Panc1 (cell line): ENCODE measurements around the gene CNTN5. TPM values are rescaled to one million over a fixed set of nuclear protein-coding genes. Genes with fewer than 3 reads are reported as not detected.

Experiments used
- ATAC-seq: fragments of 200-7000 bp; cut with Tn5 transposase; 2 replicates; pipeline ENCODE4 v1.9.1; 2020; ENCODE audit warnings: mild to moderate bottlenecking, moderate library complexity
- BruUV-seq: library from RNA; stranded (reverse); fragments of 400-500 nt; replicated peaks from 2 replicates; lab custom pipeline; 2021; lab: Mats Ljungman, UMichigan
- CTCF ChIA-PET: fragments of 300-600 bp; sonication (Branson Sonifier 250); formaldehyde crosslinking; loops from one replicate; lab custom pipeline; 2022; ENCODE audit warnings: antibody characterized with exemption; lab: Charles Lee
- POLR2A ChIA-PET: fragments of 300-600 bp; sonication (Branson Sonifier 250); formaldehyde crosslinking; loops from one replicate; lab custom pipeline; 2022; ENCODE audit warnings: antibody characterized with exemption; lab: Charles Lee
- DNase-seq: peaks from one replicate; pipeline ENCODE4 v3.0.0-alpha.2; 2010; ENCODE audit warnings: low read depth, low spot score
- H3K27ac ChIP-seq: 2 replicates; pipeline ENCODE4 v1.5.1; 2011; ENCODE audit warnings: mild to moderate bottlenecking, low read length, inconsistent platforms
- H3K27me3 ChIP-seq: fragments of 200-500 bp; sonication (Bioruptor generic); 2 replicates; pipeline ENCODE4 v1.6.0; 2014; ENCODE audit warnings: low read length, inconsistent platforms; ENCODE audit not compliant: control insufficient read depth, insufficient read depth
- H3K36me3 ChIP-seq: fragments of 200-500 bp; sonication (Bioruptor generic); 2 replicates; pipeline ENCODE4 v1.5.1; 2014; ENCODE audit warnings: inconsistent platforms, mild to moderate bottlenecking, low read length, moderate library complexity; ENCODE audit not compliant: control insufficient read depth, insufficient read depth
- H3K4me1 ChIP-seq: 2 replicates; pipeline ENCODE4 v1.5.1; 2011; ENCODE audit warnings: inconsistent platforms, mild to moderate bottlenecking, low read length, moderate library complexity; ENCODE audit not compliant: control insufficient read depth, insufficient read depth
- H3K4me3 ChIP-seq, 2 experiments: 2 replicates each; pipeline ENCODE4 v1.5.1; 2011 to 2012; ENCODE audit warnings: low read depth in 2 of 2, low read length in 2 of 2, mild to moderate bottlenecking in 2 of 2, inconsistent platforms in 1 of 2, moderate library complexity in 1 of 2
- H3K9me3 ChIP-seq: fragments of 200-500 bp; sonication (Bioruptor generic); 2 replicates; pipeline ENCODE4 v1.5.1; 2014; ENCODE audit warnings: low read depth, mild to moderate bottlenecking, inconsistent platforms, low read length, moderate library complexity; ENCODE audit not compliant: control insufficient read depth, insufficient read depth
- CTCF ChIP-seq: fragments of 450-650 bp; IDR thresholded peaks from 2 replicates; pipeline ENCODE4 v1.5.1; 2017; ENCODE audit warnings: mild to moderate bottlenecking
- POLR2AphosphoS5 ChIP-seq: IDR thresholded peaks from 2 replicates; pipeline ENCODE4 v1.6.1; 2012; ENCODE audit warnings: mild to moderate bottlenecking, low read depth, low read length, moderate library complexity
- REST ChIP-seq, 2 experiments: IDR thresholded peaks; 2 replicates each; pipeline ENCODE4 v1.6.1; 2011 to 2012; ENCODE audit warnings: low read depth in 2 of 2, control low read depth in 1 of 2, low read length in 1 of 2, mild to moderate bottlenecking in 1 of 2, moderate library complexity in 1 of 2; ENCODE audit not compliant: insufficient read depth in 1 of 2
- SIN3A ChIP-seq: IDR thresholded peaks from 2 replicates; pipeline ENCODE4 v1.6.1; 2012; ENCODE audit warnings: low read depth, mild to moderate bottlenecking, low read length, moderate library complexity, borderline replicate concordance; ENCODE audit not compliant: insufficient read depth
- TCF7L2 ChIP-seq: IDR thresholded peaks from 2 replicates; pipeline ENCODE4 v1.6.1; 2011; ENCODE audit warnings: mild to moderate bottlenecking, low read depth, low read length, inconsistent platforms
- in situ Hi-C: cut with HindIII; loops from 2 replicates; pipeline ENCODE4 v1.10.0; 2016; ENCODE audit warnings: low sequenced_read_pairs, low pct_unique_long_range_greater_than_20kb
- intact Hi-C: fragments of 100-400 bp; cut with micrococcal nuclease; formaldehyde crosslinking; loops from one replicate; pipeline ENCODE4 v1.10.0; 2022; ENCODE audit not compliant: unreplicated experiment
- total RNA-seq: library from RNA; stranded (reverse); gene quantifications from one replicate; pipeline ENCODE4 v1.2.1, GENCODE V29; 2021; ENCODE audit not compliant: unreplicated experiment

CNTN5 gene
- total RNA-seq, 1 experiment from 2014 or later = not detected

GRCh38 chr11:100214791-100215190 lies 1194.0 kb downstream of the CNTN5 start:
- no peak overlapping the region for H3K27ac ChIP-seq
- in situ Hi-C loops (no loop called here), intact Hi-C loops (no loop called here)
- H3K9me3 ChIP-seq = no peaks in the 10 kb centered on the region
- no peak overlapping the region for H3K4me3 ChIP-seq
- no peaks in the 10 kb centered on the region for H3K4me1 ChIP-seq
- BruUV-seq = no TSS peak
- DNase-seq (no peak), ATAC-seq (no peak)
- CTCF ChIA-PET = no interaction called here
- no peak for TF ChIP-seq TCF7L2
- no peak for TF ChIP-seq SIN3A
- no peak for TF ChIP-seq POLR2AphosphoS5
- no peak for TF ChIP-seq REST (IDR thresholded peaks at IDR 0.05; ENCODE audit: insufficient read depth in 1 of 2, low read depth in 2 of 2, low read length in 1 of 2)
- TF ChIP-seq CTCF = no peak
- POLR2A ChIA-PET = no interaction called here
- no peaks in the 10 kb centered on the region for H3K27me3 ChIP-seq
- no peaks in the 10 kb centered on the region for H3K36me3 ChIP-seq

GRCh38 chr11:100220801-100221200 lies 1200.1 kb downstream of the CNTN5 start:
- no TSS peak for BruUV-seq
- intact Hi-C loops = no loop called here

More at GRCh38 chr11:100220801-100221200, 1200.1 kb downstream of the CNTN5 start:
- H3K4me1 ChIP-seq = no peaks in the 10 kb centered on the region
- no peaks in the 10 kb centered on the region for H3K9me3 ChIP-seq
- no peak for DNase-seq
- in situ Hi-C loops = no loop called here
- no peak overlapping the region for H3K4me3 ChIP-seq
- no peak for ATAC-seq
- no peak for TF ChIP-seq POLR2AphosphoS5
- no peak for TF ChIP-seq TCF7L2
- no peak for TF ChIP-seq REST (IDR thresholded peaks at IDR 0.05; ENCODE audit: insufficient read depth in 1 of 2, low read depth in 2 of 2, low read length in 1 of 2)
- TF ChIP-seq SIN3A = no peak
- no peak for TF ChIP-seq CTCF
- POLR2A ChIA-PET = no interaction called here
- H3K36me3 ChIP-seq = no peaks in the 10 kb centered on the region
- CTCF ChIA-PET = no interaction called here
- no peaks in the 10 kb centered on the region for H3K27me3 ChIP-seq
- no peak overlapping the region for H3K27ac ChIP-seq
